Nephron (organoid): ENCODE data around the gene CREG1.

Source experiments
- H3K27ac Mint-ChIP-seq, 3 experiments: 2 replicates each; pipeline ENCODE4 v1.8.0; 2020; ENCODE audit warnings: mixed read lengths in 3 of 3, mild to moderate bottlenecking in 2 of 3, moderate library complexity in 1 of 3
- H3K27me3 Mint-ChIP-seq: 2 replicates; pipeline ENCODE4 v1.8.0; 2021; ENCODE audit warnings: low read depth, mild to moderate bottlenecking, moderate library complexity, mixed read lengths
- H3K36me3 Mint-ChIP-seq: 2 replicates; pipeline ENCODE4 v1.8.0; 2020; ENCODE audit warnings: low read depth, mixed read lengths
- H3K4me1 Mint-ChIP-seq: 2 replicates; pipeline ENCODE4 v1.8.0; 2020; ENCODE audit warnings: mixed read lengths
- H3K4me3 Mint-ChIP-seq, 3 experiments: 2 replicates each; pipeline ENCODE4 v1.8.0; 2020; ENCODE audit warnings: mild to moderate bottlenecking in 3 of 3, mixed read lengths in 3 of 3, moderate library complexity in 2 of 3
- H3K9me3 Mint-ChIP-seq: 2 replicates; pipeline ENCODE4 v1.8.0; 2020; ENCODE audit warnings: mixed read lengths
- CTCF ChIP-seq, 3 experiments: fragments of 200-600 bp; sonication (generic); IDR thresholded peaks; one replicate each; pipeline ENCODE4 v1.5.0; 2021; ENCODE audit warnings: antibody characterized with exemption in 3 of 3; ENCODE audit not compliant: unreplicated experiment in 3 of 3

CREG1 gene

DNA sequence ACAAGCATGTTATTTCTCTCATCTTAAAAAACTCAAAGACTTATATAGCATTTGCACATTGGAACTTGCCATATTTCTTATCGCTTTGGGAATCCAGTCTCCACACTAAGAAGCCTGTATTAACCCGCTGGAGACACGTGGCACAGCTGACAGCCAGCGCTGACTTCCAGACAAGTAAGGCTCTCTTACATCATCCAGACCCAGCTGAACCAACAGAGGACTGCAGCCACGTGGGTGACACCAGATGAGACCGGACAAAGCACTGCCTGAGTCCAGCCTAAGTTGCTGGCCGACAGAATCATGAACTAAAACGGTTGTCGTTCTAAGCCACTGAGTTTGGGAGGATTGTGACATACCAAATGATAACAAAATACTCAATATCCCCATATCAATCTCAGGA lies 28.9 kb downstream of the CREG1 start:
- no peak for TF ChIP-seq CTCF (IDR thresholded peaks at IDR 0.05; ENCODE audit: unreplicated experiment in 3 of 3)

DNA sequence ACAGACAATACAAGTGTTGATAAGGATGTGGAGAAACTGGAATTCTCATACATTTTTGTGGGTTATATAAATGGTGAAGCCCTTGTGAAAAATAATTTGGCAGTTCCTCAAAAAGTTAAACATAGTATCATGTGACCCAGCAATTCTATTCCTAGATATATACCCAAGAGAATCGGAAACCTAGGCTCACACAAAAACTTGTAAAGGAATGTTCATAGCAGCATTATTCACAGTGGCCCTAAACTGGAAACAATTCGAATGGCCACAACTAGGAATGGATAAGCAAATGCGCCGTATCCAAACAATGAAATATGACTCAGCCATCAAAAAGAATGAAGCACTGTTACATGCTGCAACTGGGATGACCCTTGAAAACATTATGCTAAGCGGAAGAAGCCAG lies 31.3 kb downstream of the CREG1 start:
- H3K36me3 Mint-ChIP-seq = no peaks in the 10 kb centered on the region
- H3K9me3 Mint-ChIP-seq = peaks cover 14% of the 10 kb centered on the region
- peaks cover 7% of the 10 kb centered on the region for H3K4me1 Mint-ChIP-seq
- no peak overlapping the region for H3K27ac Mint-ChIP-seq
- H3K27me3 Mint-ChIP-seq = no peaks in the 10 kb centered on the region
- H3K4me3 Mint-ChIP-seq = no peak overlapping the region
- TF ChIP-seq CTCF (IDR thresholded peaks at IDR 0.05; ENCODE audit: unreplicated experiment in 3 of 3) = no peak

More for the DNA sequence above, 28.9 kb downstream of the CREG1 start:
- Mint-ChIP-seq H3K4me1 (peaks cover 6% of the 10 kb centered on the region), H3K27ac (no peak overlapping the region), H3K9me3 (peaks cover 14% of the 10 kb centered on the region), H3K36me3 (no peaks in the 10 kb centered on the region), H3K27me3 (no peaks in the 10 kb centered on the region), H3K4me3 (no peak overlapping the region)

DNA sequence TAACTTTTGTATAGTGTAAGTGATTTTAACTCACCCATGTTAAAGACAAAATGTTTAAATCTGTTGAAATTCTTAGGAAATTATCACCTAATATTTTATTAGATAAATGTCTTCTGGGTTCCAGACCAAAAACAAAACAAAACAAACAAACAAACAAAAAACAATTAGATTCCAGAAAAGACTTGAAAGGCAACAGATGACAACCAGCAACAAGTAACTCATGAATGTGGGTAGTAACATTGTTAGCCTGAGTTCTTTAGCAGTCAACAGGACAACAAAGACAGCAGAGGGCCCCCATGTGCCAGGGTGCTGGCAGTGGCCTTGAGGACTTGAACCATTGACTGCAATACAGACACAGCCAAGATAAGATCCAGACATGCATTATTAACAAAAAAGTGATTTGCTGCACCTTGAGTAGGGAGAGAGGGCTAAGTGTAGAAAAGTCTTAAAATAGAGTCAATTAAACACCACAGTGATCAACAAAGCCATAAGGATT lies 32.8 kb downstream of the CREG1 start:
- H3K4me3 Mint-ChIP-seq = no peak overlapping the region
- peaks cover 7% of the 10 kb centered on the region for H3K4me1 Mint-ChIP-seq
- H3K27ac Mint-ChIP-seq = no peak overlapping the region
- no peak for TF ChIP-seq CTCF (IDR thresholded peaks at IDR 0.05; ENCODE audit: unreplicated experiment in 3 of 3)
- no peaks in the 10 kb centered on the region for H3K27me3 Mint-ChIP-seq
- no peaks in the 10 kb centered on the region for H3K36me3 Mint-ChIP-seq
- H3K9me3 Mint-ChIP-seq = peaks cover 14% of the 10 kb centered on the region

- Mint-ChIP-seq H3K4me1 (peaks cover 7% of the 10 kb centered on the region), H3K4me3 (no peak within 1 kb of the TSS), H3K9me3 (peaks cover 9% of the 10 kb centered on the region), H3K36me3 (no peaks in the 10 kb centered on the region), H3K27me3 (no peaks in the 10 kb centered on the region), H3K27ac (no peak within 1 kb of the TSS)
- no peak for TF ChIP-seq CTCF (IDR thresholded peaks at IDR 0.05; ENCODE audit: unreplicated experiment in 3 of 3)
These were observed 35.2 kb downstream of the CREG1 start, which contains the start of gene CD247 for GRCh38 chr1:167518331-167518700. Gene CD247 (minus strand): TSS chr1:167518529. CDS start chr1:167518465, 64 bp downstream.

- Mint-ChIP-seq H3K4me3 (no peak overlapping the region), H3K27me3 (peaks cover under 1% of the 10 kb centered on the region), H3K4me1 (peaks cover 7% of the 10 kb centered on the region), H3K27ac (no peak overlapping the region), H3K9me3 (peaks cover 7% of the 10 kb centered on the region), H3K36me3 (no peaks in the 10 kb centered on the region)
- TF ChIP-seq CTCF (IDR thresholded peaks at IDR 0.05; ENCODE audit: unreplicated experiment in 3 of 3) = no peak
These were observed 35.8 kb downstream of the CREG1 start for GRCh38 chr1:167517535-167518330.
